Body of pancreas (tissue), 4 donors: ENCODE data around the gene SYT8.

ENCODE experiments used
- POLR2A ChIP-seq, 3 donors: fragments of 450-650 bp; IDR thresholded peaks; one replicate each; pipeline ENCODE4 v1.6.1; 2016; ENCODE audit warnings: antibody characterized with exemption in 3 of 3, mild to moderate bottlenecking in 2 of 3
- TF ChIP-seq, protein P1 (sequence below), 7 experiments: fragments of 450-650 bp in 4 of 7; fragments of 200-600 bp in 3 of 7; sonication (generic) in 3 of 7; IDR thresholded peaks; one replicate each; pipeline ENCODE4 v1.5.1; 2016 to 2019; ENCODE audit warnings: antibody characterized with exemption in 7 of 7

DNA sequence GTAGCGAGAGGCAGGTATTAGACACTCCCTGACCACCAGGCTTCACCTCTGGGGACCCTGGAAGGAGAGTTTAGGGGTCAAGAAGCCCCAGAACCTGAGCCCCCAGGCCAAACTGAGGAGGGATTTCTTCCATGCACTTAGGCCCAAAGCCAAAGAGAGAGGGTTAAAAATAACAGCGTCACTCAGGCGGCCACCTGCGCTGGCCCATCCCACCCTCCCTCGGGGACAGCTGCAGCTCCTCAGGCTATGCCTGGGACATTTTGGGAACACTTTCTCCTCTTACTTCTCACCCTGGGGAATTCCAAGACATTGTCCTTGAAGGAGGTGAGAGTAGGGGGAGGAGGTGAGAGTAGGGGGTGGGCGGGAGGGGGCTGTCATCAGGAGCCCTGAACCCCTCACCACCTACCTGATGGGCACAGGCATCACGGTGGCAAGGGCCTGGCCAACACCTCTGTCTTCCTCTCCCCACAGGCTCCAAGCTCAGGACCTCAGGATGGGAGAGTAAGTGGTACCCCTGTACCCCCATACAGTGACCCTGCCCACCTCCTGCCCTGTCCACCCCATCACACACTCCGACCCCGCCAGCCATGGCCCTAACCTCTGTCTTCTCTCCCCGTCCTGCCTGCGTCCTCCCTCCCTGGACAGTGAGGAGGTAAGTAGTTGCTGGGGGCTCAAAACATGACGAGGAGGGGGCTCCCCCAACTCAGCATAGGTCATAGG lies 4.6 kb downstream of the SYT8 start:
- TF ChIP-seq, protein P1, sequence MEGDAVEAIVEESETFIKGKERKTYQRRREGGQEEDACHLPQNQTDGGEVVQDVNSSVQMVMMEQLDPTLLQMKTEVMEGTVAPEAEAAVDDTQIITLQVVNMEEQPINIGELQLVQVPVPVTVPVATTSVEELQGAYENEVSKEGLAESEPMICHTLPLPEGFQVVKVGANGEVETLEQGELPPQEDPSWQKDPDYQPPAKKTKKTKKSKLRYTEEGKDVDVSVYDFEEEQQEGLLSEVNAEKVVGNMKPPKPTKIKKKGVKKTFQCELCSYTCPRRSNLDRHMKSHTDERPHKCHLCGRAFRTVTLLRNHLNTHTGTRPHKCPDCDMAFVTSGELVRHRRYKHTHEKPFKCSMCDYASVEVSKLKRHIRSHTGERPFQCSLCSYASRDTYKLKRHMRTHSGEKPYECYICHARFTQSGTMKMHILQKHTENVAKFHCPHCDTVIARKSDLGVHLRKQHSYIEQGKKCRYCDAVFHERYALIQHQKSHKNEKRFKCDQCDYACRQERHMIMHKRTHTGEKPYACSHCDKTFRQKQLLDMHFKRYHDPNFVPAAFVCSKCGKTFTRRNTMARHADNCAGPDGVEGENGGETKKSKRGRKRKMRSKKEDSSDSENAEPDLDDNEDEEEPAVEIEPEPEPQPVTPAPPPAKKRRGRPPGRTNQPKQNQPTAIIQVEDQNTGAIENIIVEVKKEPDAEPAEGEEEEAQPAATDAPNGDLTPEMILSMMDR (IDR thresholded peaks at IDR 0.05) = no peak
- TF ChIP-seq POLR2A (IDR thresholded peaks at IDR 0.05) = no peak
